PC-3 (cell line): ENCODE results near the gene NKX1-1. TPM values are rescaled to one million over a fixed set of nuclear protein-coding genes. Genes with fewer than 3 reads are reported as not detected.

Experiments
- ATAC-seq: fragments of 200-7000 bp; cut with Tn5 transposase; 2 replicates; pipeline ENCODE4 v1.9.1; 2020; ENCODE audit warnings: mild to moderate bottlenecking, moderate library complexity
- BruUV-seq: library from RNA; stranded (reverse); fragments of 400-500 nt; replicated peaks from 2 replicates; lab custom pipeline; 2021; lab: Mats Ljungman, UMichigan
- CTCF ChIA-PET: fragments of 300-600 bp; sonication (Branson Sonifier 250); formaldehyde crosslinking; loops from one replicate; lab custom pipeline; 2022; ENCODE audit warnings: antibody characterized with exemption; lab: Charles Lee
- POLR2A ChIA-PET: fragments of 300-600 bp; sonication (Branson Sonifier 250); formaldehyde crosslinking; loops from one replicate; lab custom pipeline; 2022; ENCODE audit warnings: antibody characterized with exemption; ENCODE audit not compliant: unreplicated experiment; lab: Charles Lee
- DNase-seq: peaks from one replicate; pipeline ENCODE4 v3.0.0-alpha.2; 2015
- H2AFZ ChIP-seq: fragments of 300-600 bp; sonication (generic); 2 replicates; pipeline ENCODE4 v1.6.0; 2016; ENCODE audit warnings: antibody characterized with exemption, low read length
- H3F3A ChIP-seq: fragments of 300-600 bp; sonication (generic); one replicate; pipeline ENCODE4 v1.6.0; 2017; ENCODE audit warnings: antibody characterized with exemption, low read length, control low read depth, mild to moderate bottlenecking; ENCODE audit not compliant: unreplicated experiment
- H3K27ac ChIP-seq: fragments of 300-600 bp; sonication (generic); 2 replicates; pipeline ENCODE4 v1.5.1; 2016; ENCODE audit warnings: mild to moderate bottlenecking, low read length
- H3K27me3 ChIP-seq: fragments of 300-600 bp; sonication (generic); 2 replicates; pipeline ENCODE4 v1.6.1; 2016; ENCODE audit warnings: low read length, mixed read lengths
- H3K36me3 ChIP-seq: fragments of 300-600 bp; sonication (generic); 2 replicates; pipeline ENCODE4 v1.6.1; 2016; ENCODE audit warnings: low read depth, mixed run types, low read length, mixed read lengths
- H3K4me1 ChIP-seq: fragments of 300-600 bp; sonication (generic); 2 replicates; pipeline ENCODE4 v1.5.1; 2016; ENCODE audit warnings: low read length; ENCODE audit not compliant: insufficient read depth
- H3K4me2 ChIP-seq: fragments of 300-600 bp; sonication (generic); 2 replicates; pipeline ENCODE4 v1.6.0; 2016; ENCODE audit warnings: low read length
- H3K4me3 ChIP-seq: fragments of 300-600 bp; sonication (generic); 2 replicates; pipeline ENCODE4 v1.5.1; 2016; ENCODE audit warnings: mild to moderate bottlenecking, low read length, mixed read lengths
- H3K79me2 ChIP-seq: fragments of 300-600 bp; sonication (generic); 2 replicates; pipeline ENCODE4 v1.6.1; 2017; ENCODE audit warnings: low read length, mixed read lengths
- H3K9ac ChIP-seq: fragments of 300-600 bp; sonication (generic); 2 replicates; pipeline ENCODE4 v1.6.0; 2016; ENCODE audit warnings: mild to moderate bottlenecking, low read length
- H3K9me2 ChIP-seq: fragments of 300-600 bp; sonication (generic); replicated peaks from 2 replicates; pipeline ENCODE4 v1.6.1; 2016; ENCODE audit warnings: mixed run types, low read length, mixed read lengths
- H3K9me3 ChIP-seq: fragments of 300-600 bp; sonication (generic); 2 replicates; pipeline ENCODE4 v1.6.1; 2016; ENCODE audit warnings: low read length, mixed read lengths
- H4K20me1 ChIP-seq: fragments of 300-600 bp; sonication (generic); 2 replicates; pipeline ENCODE4 v1.6.1; 2016; ENCODE audit warnings: low read length, mixed read lengths
- CTCF ChIP-seq: fragments of 300-600 bp; sonication (generic); conservative IDR thresholded peaks from 2 replicates; pipeline ENCODE4 v1.5.1; 2017; ENCODE audit warnings: antibody characterized with exemption, low read depth, mild to moderate bottlenecking, low read length
- EZH2 ChIP-seq: fragments of 300-600 bp; sonication (generic); IDR thresholded peaks from one replicate; pipeline ENCODE4 v1.6.1; 2017; ENCODE audit warnings: antibody characterized with exemption, mild to moderate bottlenecking, low read length; ENCODE audit not compliant: unreplicated experiment
- EZH2phosphoT487 ChIP-seq: fragments of 300-600 bp; sonication (generic); IDR thresholded peaks from 2 replicates; pipeline ENCODE4 v1.6.1; 2018; ENCODE audit warnings: mild to moderate bottlenecking, antibody characterized with exemption, low read length, borderline replicate concordance
- intact Hi-C: fragments of 100-400 bp; cut with micrococcal nuclease; formaldehyde crosslinking; loops from 2 replicates; pipeline ENCODE4 v1.9.0; 2023
- total RNA-seq: library from RNA; depleted of rRNA; stranded (reverse); fragments of >200 nt; gene quantifications from 2 replicates; pipeline ENCODE4 v1.2.3, GENCODE V29; 2014

NKX1-1 gene
- total RNA-seq, 1 experiment from 2014 or later, result not detected

GRCh38 chr4:1405636-1406393, 427 bp downstream of the NKX1-1 start:
- peaks cover 14% of the 10 kb centered on the region for H3K27me3 ChIP-seq

GRCh38 chr4:1405254-1405635, 997 bp downstream of the NKX1-1 start:
- no peaks in the 10 kb centered on the region for H3K9me3 ChIP-seq
- intact Hi-C loops, result no loop called here
- BruUV-seq, result no TSS peak
- no peak overlapping the region for H3K27ac ChIP-seq
- H2AFZ ChIP-seq, result no peak overlapping the region
- TF ChIP-seq EZH2phosphoT487 (no peak), EZH2 (no peak), CTCF (no peak)
- no peaks in the 10 kb centered on the region for H3K79me2 ChIP-seq
- DNase-seq (no peak), ATAC-seq (no peak)
- no peaks in the 10 kb centered on the region for H3K4me1 ChIP-seq
- no peaks in the 10 kb centered on the region for H3K36me3 ChIP-seq
- H3K4me2 ChIP-seq, result no peak overlapping the region
- no peaks in the 10 kb centered on the region for H3F3A ChIP-seq
- no peaks in the 10 kb centered on the region for H3K9me2 ChIP-seq
- no peak overlapping the region for H3K4me3 ChIP-seq
- ChIA-PET POLR2A (no interaction called here), CTCF (no interaction called here)
- H3K27me3 ChIP-seq, result peaks cover 14% of the 10 kb centered on the region
- H4K20me1 ChIP-seq, result no peaks in the 10 kb centered on the region
- H3K9ac ChIP-seq, result no peak overlapping the region

More at GRCh38 chr4:1405636-1406393, 427 bp downstream of the NKX1-1 start:
- no peak for DNase-seq
- H3K9me3 ChIP-seq, result no peaks in the 10 kb centered on the region
- H4K20me1 ChIP-seq, result no peaks in the 10 kb centered on the region
- POLR2A ChIA-PET, result no interaction called here
- H3K4me3 ChIP-seq, result no peak overlapping the region
- no peaks in the 10 kb centered on the region for H3K9me2 ChIP-seq
- no peak for TF ChIP-seq EZH2phosphoT487
- no peak for TF ChIP-seq CTCF
- TF ChIP-seq EZH2, result no peak
- H2AFZ ChIP-seq, result no peak overlapping the region
- intact Hi-C loops, result no loop called here
- ATAC-seq, result no peak
- CTCF ChIA-PET, result no interaction called here
- no peaks in the 10 kb centered on the region for H3F3A ChIP-seq
- H3K4me2 ChIP-seq, result no peak overlapping the region
- no peak overlapping the region for H3K9ac ChIP-seq
- H3K36me3 ChIP-seq, result no peaks in the 10 kb centered on the region
- no peak overlapping the region for H3K27ac ChIP-seq
- H3K4me1 ChIP-seq, result no peaks in the 10 kb centered on the region
- H3K79me2 ChIP-seq, result no peaks in the 10 kb centered on the region
- no TSS peak for BruUV-seq

- Histone ChIP-seq H3F3A (no peaks in the 10 kb centered on the region), H4K20me1 (no peaks in the 10 kb centered on the region), H3K27ac (no peak overlapping the region), H3K36me3 (no peaks in the 10 kb centered on the region), H3K79me2 (no peaks in the 10 kb centered on the region), H3K9me2 (no peaks in the 10 kb centered on the region), H2AFZ (no peak overlapping the region), H3K27me3 (peaks cover 14% of the 10 kb centered on the region), H3K4me3 (no peak overlapping the region), H3K9ac (no peak overlapping the region), H3K4me1 (no peaks in the 10 kb centered on the region), H3K4me2 (no peak overlapping the region), H3K9me3 (no peaks in the 10 kb centered on the region)
- no TSS peak for BruUV-seq
- intact Hi-C loops, result no loop called here
- TF ChIP-seq EZH2phosphoT487 (no peak), EZH2 (no peak), CTCF (no peak)
- POLR2A ChIA-PET, result no interaction called here
- ATAC-seq, result no peak
- CTCF ChIA-PET, result no interaction called here
- no peak for DNase-seq
These were observed 1.5 kb downstream of the NKX1-1 start for GRCh38 chr4:1404573-1405253.
